Stimulated activated naive CD4-positive, alpha-beta T cell (primary cell): ENCODE data around the gene TARS3.

ENCODE experiments used
- DNase-seq, 6 experiments: peaks; one replicate each; lab custom pipeline; 2025; lab: John Stamatoyannopoulos, UW

Gene TARS3

DNA sequence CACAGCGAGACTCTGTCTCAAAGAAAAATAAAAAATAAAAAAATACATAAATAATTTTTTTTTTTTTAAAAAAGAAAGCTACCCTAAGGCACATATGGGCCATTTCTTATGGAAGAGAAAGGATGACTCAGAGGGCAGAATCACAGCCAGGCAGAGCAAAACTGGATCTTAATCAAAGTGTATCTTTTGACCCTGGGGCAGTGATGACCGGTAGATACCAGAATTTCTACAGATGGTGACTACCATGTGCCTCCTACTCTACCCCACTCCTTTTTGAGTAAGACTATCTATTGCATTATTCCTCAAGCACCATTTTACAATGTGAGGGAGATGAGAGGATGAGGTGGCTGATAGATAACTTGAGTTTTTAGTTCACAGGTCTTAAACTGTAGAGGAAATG, 26.0 kb downstream of the TARS3 start:
- no peak for DNase-seq

DNA sequence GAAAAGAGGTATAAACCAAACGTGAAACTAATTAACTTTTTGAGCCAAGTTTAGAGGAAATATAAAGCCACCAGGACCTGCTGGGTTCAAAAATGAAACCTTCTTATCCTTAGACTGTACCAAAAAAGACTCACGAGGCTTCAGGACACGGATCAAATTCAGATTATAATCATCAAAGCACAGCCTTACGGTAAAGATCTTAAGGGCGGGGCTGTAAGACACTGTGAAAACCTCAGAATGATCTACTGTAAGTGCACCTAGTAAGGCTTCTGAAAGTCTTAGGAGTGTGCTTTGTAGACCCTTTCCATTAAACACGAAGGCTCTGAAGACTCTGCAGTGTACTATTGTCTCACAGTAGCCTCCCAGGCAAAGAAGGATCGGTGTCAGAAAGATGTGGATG, 26.8 kb downstream of the TARS3 start:
- peak in 3 of 6 experiments; percentile 20 to 41 (median 30) for DNase-seq

DNA sequence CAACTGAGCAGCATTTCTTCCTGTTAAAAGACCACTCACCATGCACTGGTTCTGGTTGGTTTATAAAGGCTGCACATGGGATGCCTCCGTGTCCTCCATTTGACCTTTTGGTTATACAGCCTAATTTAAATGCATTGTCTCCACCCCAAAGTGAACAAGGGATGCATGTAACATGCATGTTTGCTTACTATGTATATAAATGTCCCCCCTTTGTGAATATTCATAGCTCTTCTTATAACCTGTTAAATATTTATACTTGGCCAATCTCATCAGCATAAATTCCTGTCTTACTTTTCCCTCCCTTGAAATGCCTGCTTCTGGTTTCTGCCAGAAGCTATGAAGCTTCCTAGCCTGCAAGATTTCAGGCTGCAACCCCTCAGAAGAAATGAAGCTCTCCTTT, 27.4 kb downstream of the TARS3 start:
- no peak for DNase-seq

DNA sequence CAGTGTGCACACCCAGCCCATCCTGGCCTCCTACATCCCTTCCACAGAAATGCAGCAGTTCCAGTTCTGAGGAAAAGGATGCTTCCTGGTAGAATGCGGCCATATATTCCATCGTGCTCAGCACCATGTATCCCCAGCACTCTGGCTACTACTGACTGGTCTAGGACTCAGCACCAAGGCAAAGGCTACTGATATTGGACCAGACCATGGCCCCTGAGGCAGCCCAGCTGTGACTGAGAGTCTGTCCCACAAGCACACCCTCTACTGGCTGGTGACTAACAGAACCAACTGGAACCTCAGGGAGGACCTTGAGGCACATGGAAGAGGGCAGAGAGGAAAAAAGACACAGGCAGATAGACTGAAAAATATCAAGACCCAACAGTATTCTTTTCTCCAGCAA, 30.0 kb downstream of the TARS3 start:
- no peak for DNase-seq

DNA sequence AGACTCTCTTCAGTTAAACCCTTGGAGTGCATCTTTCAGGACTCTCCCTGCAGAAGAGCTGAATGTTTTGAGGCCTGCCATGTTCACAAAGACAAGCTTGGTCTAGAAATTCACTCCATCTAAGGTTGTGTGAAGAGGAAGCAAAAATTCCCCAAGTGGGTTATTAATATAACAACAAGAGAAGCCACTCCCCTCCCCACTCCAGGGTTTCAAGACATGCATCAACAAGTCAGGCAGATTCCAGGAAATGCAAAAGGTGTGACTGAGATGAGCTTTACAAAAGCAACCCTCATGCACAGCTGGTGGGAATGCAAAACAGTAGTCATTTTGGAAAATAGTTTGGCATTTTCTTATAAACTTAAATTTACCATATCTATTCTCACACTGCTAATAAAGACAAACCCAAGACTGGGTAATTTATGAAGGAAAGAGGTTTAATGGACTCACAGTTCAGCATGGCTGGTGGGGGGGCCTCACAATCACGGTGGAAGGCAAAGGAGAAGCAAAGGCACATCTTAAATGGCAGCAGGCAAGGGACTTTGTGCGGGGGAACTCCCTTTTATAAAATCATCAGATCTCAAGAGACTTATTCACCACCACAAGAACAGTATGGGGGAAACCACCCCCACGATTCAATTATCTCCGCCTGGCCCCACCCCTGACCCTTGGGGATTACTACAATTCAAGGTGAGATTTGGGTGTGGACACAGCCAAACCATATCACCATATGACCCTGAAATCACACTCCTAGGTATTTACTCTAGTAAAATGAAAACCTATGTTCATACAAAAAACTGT, 31.3 kb downstream of the TARS3 start:
- DNase-seq, result no peak

DNA sequence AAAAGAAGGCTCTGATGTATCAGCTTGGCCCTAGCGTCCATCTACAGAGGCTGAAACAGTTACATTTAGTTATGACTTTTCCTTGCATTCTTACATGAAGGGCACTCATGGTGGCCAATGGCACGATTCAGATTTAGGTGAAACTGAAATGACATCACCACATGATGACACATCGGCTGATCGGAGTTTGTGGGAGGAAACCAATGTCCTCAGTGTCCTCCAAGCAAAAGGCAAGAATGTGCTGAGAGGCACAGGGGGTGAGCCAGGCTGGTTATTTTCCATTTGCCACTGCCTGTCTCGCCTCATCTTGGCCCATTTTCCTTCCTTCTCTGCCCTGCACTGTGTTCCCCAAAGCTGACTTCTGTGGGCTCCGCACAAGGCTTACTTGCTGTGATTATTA, 34.4 kb downstream of the TARS3 start:
- DNase-seq, result no peak

DNA sequence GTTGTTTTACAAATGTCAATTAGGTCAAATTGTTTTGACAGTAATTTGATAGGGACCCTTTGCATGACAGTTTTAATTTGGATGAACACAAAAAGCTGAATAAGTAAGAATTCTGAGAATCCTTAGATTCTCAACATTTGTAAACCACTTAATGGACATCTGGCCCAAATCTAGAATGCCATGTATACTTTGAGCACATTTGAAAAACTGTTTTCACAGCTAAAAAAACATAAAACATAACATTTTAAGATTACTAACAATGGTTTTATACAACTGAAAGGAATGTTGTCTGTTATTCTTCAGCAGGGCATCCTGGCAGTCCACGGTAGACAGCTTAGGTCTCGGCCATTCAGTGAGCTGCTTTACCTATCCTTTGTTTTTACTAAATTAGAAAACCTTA, 37.6 kb downstream of the TARS3 start:
- no peak for DNase-seq

DNA sequence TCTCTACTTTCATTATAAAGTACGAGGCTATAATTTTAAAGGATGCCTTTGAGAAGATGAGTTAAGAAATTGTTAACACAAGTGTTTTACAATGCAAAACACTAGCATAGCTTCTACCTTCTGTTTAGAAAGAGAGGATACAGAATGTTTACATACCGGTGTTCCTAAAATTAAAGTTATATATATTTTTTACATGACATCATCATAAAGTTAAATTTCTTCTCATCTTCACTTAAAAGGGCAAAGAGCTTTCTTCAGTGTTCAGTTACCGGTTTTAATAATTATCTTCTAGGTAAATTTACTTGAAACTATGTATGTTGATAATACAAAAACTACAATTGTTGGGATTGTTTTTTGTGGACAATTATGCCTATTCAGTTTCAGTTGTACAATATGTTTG, 39.4 kb downstream of the TARS3 start:
- no peak for DNase-seq

DNA sequence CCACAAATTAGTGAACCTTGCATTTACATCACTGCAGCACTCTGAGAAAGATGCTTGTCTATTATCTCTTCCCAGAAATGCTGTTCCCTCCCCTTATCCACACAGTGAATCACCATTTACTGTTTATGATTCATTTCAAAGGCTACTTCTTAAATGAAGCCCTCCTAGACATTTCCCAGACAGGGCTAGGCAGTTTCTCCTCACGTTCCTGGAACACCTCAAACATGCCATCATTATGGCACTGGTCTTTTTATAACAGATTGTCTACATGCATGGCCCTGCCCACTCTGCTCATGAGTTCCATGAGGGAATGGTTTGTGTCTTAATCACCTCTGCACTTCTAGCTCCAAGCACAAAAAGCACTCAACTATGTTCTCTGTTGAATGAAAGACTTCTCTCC, 39.9 kb downstream of the TARS3 start:
- DNase-seq, result no peak

DNA sequence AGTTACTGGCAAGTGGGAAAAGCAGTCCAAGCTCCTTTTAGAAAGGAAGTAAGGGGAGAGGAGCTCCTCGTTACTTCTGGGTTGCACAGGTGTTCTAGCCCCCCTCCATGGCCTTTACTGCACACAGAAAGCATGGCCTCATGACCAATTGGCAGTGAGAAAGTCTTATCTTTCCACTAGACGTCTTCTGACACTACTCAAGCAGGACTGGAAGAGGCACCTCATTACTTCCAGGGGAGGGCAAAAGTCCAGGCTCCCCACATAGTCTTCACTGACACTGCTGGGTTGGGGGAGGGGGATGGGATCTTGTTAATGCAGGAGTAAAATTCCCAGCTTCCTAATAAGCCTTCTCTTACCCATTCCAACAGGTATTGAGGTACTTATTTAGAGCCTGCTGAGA, 44.5 kb downstream of the TARS3 start:
- no peak for DNase-seq

DNA sequence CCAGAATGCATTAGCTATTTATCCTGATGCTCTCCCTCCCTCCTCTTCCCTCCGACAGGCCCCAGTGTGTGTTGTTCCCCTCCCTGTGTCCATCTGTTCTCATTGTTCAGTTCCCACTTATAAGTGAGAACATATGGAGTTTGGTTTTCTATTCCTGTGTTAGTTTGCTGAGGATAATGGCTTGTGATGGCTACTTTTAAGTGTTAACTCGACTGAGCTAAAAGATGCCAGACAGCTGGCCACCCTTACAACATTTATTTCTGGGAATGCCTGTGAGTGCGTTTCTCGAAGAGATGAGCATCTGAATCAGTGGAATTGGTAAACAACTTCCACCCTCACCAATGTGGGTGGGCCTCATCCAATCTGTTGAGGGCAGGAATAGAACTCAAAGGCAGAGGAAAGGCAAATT, 47.3 kb downstream of the TARS3 start:
- no peak for DNase-seq

DNA sequence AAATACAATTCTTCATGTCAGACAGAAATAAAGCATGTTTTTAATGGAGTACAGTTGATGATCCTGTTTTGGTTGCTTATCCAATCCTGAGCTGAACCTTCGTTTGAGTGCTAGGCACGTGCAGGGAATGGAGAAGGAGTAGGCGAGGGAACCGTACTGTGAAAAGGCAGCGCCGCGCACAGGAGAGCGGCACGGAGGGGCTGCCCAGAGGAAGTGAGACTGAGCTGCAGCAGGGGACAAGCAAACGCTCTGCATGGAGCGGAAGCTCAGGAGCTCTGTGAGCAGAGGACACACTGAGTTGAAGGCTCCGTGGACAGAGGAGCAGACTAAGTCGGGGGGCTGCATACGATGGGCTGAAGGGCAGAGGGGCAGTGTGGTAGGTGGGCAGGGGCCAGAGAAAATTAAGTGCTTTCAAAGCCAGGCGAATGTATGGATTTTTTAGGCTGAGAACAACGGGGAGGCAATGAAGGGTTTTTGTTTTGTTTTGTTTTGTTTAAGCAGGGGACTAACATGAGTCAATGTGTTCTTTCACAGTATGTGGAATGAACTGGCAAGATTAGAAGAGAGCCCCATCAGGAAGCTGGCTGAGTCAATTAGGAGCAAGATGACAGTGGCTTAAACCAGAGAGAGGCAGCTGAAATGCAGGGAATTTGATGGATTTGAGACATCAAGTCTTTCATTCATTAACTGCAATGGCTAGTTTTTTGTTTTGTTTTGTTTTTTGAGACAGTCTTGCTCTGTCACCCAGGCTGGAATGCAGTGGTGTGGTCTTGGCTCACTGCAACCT, 48.3 kb downstream of the TARS3 start:
- DNase-seq, result no peak

DNA sequence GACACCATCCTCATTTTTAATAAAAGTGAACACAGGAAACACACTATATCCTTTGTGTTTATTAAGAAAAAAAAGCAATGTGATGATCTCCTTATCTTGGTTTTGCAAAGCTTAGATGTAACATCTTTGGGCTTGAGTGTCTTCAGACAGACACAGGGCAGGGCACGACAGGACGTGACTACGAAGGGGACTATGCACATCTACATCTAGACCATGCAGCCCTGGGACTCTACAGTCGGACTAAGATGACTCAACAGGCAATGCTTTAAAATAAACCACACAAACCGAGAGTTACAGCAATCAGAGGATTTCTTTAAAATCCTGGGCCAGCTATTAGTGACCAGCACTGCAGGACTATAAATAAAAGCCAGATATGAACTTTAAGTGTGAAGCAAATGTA, 49.3 kb downstream of the TARS3 start:
- DNase-seq, result no peak

DNA sequence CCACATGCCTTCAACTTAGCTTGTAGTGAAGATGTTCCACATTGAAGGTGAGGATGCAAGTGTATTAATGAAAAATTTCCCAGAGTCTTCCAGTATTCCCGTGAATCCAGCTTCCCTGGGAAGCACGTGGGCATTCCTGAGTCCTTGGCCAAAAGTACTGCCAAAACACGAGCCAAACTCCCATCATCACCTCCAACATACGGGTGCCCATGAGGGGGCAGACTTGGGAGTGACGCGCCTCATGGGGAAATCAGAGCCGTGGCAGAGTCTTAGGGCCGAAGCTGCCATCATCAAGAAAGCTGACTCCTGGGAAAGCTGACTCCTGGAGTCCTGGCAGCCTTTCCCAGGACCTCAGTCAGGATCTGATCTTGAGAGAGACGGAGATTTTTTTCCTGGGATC, 52.0 kb downstream of the TARS3 start:
- DNase-seq, result no peak

DNA sequence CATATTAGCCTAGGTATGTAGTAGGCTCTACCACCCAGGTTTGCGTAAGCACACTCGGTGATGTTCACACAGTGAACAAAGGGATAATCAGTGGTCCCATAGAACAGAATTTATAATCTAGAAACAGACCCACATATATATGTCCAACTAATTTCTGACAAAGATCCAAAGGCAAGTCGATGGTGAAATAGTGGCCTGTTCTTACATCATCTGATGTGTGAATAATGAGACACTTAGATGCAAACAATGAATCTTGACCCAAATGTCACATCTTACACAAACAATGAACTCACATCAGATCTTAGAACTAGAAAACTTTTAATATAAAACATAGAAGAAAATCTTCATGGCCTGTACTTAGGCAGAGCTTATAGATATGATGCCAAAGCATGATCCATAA, 54.5 kb downstream of the TARS3 start:
- no peak for DNase-seq

DNA sequence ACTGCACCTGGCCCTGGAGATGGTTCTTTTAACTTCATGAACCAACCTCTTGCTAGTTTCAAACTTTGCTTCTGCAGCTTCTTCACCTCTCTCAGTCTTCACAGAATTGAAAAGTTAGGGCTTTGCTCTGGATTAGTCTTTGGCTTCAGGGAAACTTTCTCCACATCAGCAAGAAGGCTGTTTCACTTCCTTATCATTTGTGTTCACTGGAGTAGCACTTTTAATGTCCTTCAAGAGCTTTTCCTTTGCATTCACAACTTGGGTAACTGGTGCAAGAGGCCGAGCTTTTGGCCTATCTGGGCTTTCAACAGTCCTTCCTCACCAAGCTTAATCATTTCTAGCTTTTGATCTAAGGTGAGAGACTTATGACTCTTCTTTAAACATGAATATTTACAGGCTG, 56.4 kb downstream of the TARS3 start:
- no peak for DNase-seq

DNA sequence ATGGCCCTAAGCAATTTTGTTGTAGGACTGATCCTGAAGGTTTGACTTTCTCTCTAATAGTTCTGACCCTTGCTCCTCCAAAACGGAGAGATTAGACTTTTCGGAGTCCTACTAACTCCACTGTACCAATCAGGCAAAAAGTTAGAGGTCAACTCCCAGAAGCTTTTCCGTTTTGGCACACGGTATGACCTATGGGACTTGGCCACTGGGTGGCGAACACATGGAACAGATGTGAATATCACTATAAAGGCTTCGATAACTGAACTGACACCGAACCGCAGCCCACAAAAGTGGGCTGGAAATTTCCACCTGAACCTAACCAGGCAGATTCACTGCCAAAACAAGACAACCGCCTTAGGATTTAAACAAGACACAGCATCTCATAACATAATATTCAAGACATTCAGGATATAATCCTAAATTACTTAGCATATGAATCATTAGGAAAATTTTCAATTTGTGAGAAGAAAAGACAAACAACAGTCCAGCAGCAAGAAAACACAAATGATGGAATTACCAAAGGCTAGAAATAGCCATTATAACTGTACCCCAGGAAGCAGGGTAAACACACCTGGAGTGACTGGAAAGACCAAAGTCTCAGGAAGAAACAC, 59.9 kb downstream of the TARS3 start:
- DNase-seq, result no peak

DNA sequence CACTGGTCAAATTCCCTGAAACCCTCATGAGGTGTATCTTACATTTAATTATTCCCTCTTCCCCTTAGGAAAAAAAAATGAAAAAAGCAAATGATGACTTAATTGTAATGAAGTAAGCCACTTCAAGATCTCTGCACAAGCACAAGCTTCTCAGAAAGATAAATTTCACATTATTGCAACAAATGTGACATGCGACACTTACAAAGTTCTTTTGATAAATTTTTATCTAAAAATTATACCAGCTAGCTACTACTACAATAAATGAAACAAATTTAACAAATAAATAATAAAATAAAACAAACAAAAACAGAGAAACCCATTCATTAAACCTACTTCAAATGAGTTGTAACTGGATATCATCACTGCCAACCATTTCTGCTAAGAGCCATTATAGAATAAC, 62.1 kb downstream of the TARS3 start:
- no peak for DNase-seq

DNA sequence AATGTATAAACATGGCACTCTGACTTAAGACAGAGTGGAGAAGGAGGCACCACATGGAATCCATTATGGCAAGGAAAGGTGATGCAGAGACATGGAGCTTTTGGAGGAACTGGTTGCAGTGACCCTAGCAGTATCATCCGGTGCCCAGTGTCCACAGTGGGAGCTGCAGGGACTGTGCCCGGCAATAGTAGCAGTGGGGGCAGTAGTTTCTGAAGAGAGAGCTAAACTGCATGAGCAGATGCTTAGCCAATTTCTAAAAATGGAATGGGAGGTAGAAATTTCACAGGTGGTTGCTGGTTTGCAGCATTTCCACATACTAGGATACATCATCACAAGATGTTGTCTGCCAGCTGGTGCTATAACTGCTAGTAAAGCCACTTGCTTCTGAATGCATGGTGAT, 64.3 kb downstream of the TARS3 start:
- no peak for DNase-seq

DNA sequence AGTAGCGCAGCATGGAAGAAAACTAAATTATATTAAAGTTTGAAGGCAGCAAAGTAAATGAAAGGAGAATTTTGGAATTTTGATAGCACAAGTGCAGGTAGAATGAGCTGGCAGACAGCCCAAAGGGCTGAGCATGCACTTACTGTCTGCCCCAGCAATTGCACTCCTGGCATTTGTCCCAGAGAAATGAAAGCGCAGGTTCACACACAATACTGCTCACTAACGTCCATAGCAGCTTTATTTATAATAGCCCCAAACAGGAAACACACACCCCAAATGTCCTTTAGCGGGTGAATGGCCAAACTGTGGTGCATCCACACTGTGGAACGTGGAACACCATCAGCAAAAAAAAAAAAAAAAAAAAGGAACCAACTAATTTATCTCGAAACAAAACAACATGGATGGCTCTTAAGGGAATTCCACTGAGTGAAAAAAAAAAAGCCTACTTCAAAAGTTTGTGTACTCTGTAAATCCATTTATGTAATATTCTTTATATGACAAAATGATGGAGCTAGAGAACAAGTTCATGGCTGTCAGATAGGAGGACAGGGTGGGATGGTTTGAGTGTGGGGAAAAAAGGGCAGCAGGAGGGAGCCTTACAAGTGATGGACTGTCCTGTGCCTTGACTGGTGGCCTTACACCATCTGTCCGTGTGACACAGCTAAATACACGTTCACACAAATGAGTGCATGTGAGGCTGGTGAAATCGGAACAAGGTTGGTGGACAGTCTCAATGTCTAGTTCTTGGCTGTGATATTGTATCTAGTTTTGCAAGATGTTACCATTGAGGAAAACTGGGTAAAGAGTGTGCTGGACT, 66.1 kb downstream of the TARS3 start:
- no peak for DNase-seq

DNA sequence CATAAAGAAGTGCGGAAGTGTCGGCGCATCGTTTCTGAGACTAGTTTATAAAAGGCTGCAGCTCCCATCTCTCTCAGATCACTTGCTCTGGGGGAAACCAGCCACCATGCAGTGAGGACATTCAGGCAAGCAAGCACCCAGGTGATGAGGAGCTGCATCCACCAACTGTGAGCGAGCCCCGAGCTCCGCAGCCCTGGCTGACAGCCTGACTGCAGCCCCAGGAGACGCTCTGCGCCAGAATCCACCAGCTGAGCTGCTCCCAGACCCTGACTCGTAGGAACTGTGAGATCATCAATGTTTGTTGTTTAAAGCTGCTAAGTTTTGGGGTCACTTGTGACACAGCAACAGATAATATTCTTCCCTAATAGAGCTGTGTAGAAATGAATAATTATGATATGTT, 67.1 kb downstream of the TARS3 start:
- no peak for DNase-seq

DNA sequence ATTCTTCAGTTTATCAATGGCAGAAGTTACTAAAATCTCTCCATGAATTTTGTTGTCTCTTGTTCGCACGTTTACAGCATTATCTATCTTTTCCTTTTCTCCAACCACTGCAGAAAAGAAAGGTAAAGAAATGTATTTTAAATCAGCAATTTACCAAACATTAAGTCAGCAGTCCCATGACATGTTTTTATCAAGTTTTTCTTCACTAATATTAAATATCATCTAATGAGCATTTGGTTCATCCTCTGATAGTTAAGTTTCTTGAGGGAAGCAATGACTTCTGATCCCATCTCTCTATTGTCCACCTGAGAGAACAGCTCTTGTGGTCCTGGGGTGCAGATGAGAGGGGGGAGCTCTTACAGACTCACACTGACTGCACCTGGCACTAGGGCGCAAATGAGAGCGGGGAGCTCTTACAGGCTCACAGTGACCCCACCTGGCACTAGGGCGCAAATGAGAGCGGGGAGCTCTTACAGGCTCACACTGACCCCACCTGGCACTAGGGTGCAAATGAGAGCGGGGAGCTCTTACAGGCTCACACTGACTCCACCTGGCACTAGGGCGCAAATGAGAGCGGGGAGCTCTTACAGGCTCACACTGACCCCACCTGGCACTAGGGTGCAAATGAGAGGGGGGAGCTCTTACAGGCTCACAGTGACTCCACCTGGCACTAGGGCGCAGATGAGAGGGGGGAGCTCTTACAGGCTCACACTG, 69.5 kb downstream of the TARS3 start:
- DNase-seq, result peak in 3 of 6 experiments; percentile 11 to 34 (median 25)
